ES-I3 (cell line): ENCODE results near the gene C3orf52.

Experiments used
- H3K36me3 ChIP-seq: 2 replicates; pipeline ENCODE4 v1.6.1; 2013; ENCODE audit warnings: mild to moderate bottlenecking, low read length, control low read depth, moderate library complexity; ENCODE audit not compliant: insufficient read depth
- H3K4me1 ChIP-seq: 2 replicates; pipeline ENCODE4 v1.6.1; 2013; ENCODE audit warnings: mild to moderate bottlenecking, control low read depth, low read length; ENCODE audit not compliant: insufficient read depth
- H3K9ac ChIP-seq: 2 replicates; pipeline ENCODE4 v1.6.1; 2013; ENCODE audit warnings: low read depth, mild to moderate bottlenecking, low read length, moderate library complexity
- H3K9me3 ChIP-seq: 2 replicates; pipeline ENCODE4 v1.6.1; 2013; ENCODE audit warnings: mild to moderate bottlenecking, low read length, moderate library complexity; ENCODE audit not compliant: control insufficient read depth, insufficient read depth

The C3orf52 gene

DNA sequence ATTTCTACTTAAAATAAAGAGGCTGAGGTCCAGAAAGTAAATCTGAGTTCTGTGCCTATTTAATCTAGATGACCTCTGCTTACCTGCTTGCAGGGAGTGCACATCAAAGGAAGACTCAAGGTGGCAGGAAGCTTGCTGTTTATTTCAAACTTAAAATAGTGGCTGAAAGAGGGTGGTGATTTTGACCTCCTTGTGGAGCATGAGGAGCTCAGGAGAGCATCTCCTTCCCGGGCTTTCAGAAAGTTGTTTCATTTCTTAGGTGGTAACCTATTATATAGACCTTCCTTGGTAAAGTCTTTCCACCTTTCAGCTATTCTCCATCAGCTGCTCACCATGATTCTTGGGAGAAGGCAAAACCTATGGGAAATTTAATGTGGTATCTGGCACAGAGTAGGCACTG lies 46.4 kb downstream of the C3orf52 start:
- Histone ChIP-seq H3K9ac (no peak overlapping the region), H3K4me1 (peaks cover 37% of the 10 kb centered on the region), H3K36me3 (no peaks in the 10 kb centered on the region), H3K9me3 (no peaks in the 10 kb centered on the region)

DNA sequence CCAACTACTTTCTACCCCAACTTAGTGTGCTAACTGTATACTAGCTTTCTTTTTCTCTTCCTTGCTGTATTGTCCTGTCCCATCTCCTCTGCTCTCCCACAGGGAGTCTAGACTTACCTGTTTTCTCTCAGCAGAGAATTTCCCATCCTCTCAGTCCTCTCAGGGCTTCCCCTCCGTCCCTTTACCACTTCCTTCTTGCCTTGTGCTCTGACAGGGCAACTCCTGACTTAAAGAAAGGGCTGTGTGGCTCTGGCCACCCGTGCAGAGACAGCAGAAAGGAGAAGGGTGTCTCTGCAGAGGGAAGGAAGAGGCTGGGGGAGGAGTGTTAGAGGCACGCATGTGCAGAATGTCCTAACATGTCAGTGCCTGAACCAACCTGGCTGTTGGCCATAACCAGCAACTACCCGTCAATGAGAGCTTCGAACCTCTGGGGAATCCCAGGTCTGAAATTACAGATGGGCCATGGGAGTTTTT lies 46.8 kb downstream of the C3orf52 start, which contains the start of gene GCSAM:
TSS of gene GCSAM (minus strand) at position 274 of the 474 bp plus-strand sequence. CDS start at position 146, 128 bp downstream.
- no peaks in the 10 kb centered on the region for H3K36me3 ChIP-seq
- no peak within 1 kb of the TSS for H3K9ac ChIP-seq
- no peaks in the 10 kb centered on the region for H3K9me3 ChIP-seq
- H3K4me1 ChIP-seq: peaks cover 37% of the 10 kb centered on the region

DNA sequence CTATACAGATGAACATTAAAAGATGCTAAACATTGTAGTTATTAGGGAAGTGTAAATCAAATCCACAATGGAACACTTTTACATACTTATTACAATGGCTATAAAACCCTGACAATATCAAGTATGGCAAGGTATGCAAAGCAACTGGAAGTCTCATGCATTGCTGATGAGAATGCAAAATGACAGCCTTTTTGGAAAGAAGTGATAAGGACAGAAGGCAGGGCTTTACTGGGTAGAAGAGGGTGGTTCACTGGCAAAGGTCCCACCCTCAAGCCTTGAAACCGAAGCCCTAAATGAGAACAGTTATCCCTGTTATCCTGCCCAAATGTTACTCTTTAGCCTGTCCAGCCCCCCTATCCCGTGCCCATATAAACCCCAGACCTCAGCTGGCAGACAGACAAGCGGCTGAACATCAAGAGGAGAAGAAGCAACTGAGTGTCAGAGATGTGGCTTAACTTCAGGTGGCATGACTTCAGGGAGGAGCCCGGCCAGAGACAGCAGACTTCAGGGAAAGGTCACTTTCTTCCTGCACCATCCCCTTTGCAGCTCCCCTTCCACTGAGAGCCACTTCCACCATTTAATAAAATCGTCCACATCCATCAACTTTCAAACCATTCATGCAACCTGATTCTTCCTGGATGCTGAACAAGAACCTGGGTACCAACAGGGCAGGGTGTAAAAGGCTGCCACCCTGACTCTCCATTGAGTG lies 47.6 kb downstream of the C3orf52 start:
- Histone ChIP-seq H3K9me3 (no peaks in the 10 kb centered on the region), H3K4me1 (peaks cover 37% of the 10 kb centered on the region), H3K9ac (no peak overlapping the region), H3K36me3 (no peaks in the 10 kb centered on the region)

DNA sequence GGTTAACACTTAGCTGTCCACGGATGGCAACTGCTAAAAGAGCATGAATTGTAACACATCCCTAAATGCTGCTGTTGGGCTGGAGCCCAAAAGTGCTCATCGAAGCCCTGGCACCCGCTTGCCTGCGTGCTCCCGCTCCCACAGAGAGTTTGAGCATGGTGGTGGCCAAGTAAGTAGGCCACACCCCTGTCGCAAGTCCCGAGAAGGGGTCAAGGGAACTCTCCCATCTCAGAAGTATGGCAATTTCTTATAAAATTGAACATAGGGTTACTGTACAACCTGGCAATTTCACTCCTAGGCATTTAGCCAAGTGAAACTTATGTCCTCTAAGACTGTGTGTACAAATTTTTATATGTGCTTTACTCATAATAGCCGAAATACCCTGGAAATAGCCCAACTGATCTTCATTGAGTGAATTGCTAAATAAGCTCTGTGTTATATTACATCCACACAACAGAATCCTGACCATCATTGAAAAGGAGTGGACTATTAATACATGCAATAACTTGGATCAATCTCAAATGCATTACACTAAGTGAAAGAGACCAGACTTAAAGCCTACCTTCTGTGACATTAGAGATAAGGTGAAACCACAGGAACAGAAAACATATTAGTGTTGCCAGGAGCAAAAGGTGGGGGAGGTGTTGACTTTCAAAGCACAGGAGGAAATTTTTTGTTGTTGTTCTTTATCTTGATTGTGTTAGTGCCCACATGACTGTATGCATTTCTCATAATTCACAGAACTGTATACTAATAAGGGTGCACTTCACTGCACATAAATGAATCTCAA lies 48.3 kb downstream of the C3orf52 start:
- Histone ChIP-seq H3K4me1 (peaks cover 30% of the 10 kb centered on the region), H3K36me3 (no peaks in the 10 kb centered on the region), H3K9ac (no peak overlapping the region), H3K9me3 (no peaks in the 10 kb centered on the region)

DNA sequence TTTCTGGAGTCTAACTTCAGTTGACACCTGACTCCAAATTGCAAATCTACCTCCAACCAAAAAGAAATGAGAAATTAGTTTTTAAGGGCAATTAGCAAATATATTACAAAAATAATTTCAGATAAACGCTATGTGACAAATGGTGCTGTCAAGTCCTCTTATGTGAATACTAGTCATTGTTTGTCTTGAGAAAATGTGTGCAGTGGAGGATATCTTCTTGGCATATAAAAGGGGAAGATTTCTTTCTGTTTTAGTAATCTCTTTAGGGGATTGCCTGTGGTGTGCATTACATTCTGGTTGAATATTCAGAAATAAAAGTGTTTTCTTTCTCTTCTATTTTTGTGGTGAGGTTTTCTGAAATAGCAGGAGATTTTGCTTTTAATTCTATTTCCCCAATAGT lies 49.9 kb downstream of the C3orf52 start:
- Histone ChIP-seq H3K36me3 (no peaks in the 10 kb centered on the region), H3K4me1 (peaks cover 23% of the 10 kb centered on the region; the same call in 1 of the 2 replicates), H3K9ac (no peak overlapping the region), H3K9me3 (no peaks in the 10 kb centered on the region)

DNA sequence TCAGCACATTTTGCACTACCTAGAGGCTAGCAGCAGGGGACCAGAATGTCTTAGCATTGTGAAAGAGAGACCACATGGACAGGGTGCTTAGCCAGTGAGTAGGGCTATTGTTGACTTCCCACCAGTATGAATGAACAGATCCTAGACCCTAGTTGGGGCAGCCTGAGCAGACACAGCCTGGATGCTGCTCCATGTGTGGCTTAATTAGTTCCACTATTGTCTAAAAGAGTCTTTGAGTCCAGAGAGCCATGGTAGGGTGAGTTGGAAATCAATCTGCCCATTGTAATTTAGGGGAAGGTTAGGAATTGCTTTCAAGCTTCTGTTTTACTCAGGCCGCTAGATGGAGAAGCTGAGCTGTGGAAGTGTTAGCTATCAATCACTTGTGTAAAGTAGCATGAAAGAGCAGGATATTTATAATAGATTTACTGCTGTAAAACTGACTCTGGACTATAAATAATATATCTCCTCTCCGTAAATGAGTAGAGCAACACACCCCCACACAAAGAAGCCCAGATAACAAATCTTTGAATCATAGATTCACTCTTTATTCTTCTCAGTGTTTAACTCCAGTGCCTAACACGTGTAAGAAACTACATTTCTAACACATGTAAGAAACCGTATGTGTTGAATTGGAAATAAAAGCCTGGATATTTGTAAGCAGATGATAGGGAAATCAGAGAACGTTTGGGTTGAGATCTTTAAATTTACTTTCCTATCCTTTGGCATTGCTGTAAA lies 50.9 kb downstream of the C3orf52 start:
- no peaks in the 10 kb centered on the region for H3K36me3 ChIP-seq
- H3K4me1 ChIP-seq: peaks cover 23% of the 10 kb centered on the region; the same call in 1 of the 2 replicates
- no peak overlapping the region for H3K9ac ChIP-seq

DNA sequence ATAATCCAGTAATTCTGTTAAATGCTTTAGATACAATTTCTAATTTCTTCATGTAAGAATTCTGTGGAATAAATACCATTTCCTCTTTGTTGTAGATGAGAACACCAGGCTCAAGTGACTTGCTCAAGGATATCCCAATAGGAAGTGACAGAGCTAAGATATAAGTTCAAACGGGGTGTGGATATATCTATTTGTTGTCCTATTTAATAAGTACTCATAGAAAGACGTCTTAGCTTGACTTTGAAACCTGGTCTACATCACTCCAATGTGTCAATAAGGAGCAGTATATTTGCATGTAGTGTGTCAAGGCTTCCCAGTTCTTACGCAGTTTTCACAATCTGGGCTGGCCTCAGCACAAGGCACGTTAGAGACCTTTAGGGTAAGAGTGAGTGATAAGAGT lies 51.6 kb downstream of the C3orf52 start:
- no peak overlapping the region for H3K9ac ChIP-seq
- no peaks in the 10 kb centered on the region for H3K9me3 ChIP-seq
- H3K4me1 ChIP-seq: peaks cover 23% of the 10 kb centered on the region; the same call in 1 of the 2 replicates
- no peaks in the 10 kb centered on the region for H3K36me3 ChIP-seq

More for the DNA sequence above, 50.9 kb downstream of the C3orf52 start:
- no peaks in the 10 kb centered on the region for H3K9me3 ChIP-seq

DNA sequence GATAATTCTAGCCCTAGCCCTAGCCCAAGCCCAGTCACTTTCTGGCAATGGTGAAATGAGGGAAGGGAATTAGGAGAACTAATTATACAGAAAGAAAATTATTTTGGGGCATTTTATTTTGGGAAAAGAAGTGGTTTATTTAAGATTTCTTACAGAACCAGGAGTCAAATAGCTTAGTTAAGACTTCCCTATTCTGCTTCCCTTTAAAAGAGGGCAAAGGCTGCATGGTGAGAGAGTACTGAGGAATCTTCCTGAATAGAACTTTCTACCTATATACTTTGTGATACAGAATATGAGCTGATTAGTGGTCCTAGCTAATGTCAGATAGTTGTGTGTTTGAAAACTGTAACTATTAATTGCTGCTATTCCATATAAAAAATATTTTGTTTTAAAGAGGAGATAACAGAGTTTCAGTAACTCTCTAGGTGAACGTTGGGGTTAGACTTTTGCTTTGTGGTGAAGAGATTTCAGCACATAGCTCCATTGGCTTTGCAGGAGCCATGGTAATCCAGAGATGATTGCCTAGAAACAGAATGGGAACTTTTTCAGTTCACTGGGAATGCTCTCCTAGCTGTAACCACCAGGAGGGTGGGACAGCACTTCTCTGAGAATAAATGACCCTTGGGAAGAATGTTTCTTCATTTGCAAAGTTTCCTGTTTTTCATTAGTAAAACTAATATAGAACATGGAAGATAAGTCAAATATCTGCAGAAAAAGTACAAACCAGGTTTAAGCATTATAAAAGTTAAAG lies 52.2 kb downstream of the C3orf52 start:
- Histone ChIP-seq H3K4me1 (peaks cover 23% of the 10 kb centered on the region; the same call in 1 of the 2 replicates), H3K9ac (no peak overlapping the region)

DNA sequence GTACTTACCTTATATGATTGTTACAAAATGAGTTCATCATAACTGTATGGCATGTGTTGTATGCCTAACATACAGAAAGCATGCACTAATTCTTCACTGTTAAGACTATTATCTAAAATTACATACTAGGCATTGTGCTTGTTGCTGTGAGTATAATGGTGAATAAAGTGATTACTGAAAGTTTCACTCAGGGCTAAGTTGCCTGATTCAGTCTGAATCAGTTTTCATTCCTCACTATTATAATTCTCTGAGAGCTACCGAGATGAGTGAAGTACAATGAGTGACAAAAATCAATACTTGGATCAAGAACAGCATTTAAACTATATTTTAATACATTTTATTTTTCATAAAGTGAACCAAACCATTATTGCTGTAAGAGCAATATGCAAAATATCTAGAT lies 54.4 kb downstream of the C3orf52 start:
- H3K4me1 ChIP-seq: peaks cover 23% of the 10 kb centered on the region; the same call in 1 of the 2 replicates
- no peaks in the 10 kb centered on the region for H3K9me3 ChIP-seq
- no peak overlapping the region for H3K9ac ChIP-seq
- H3K36me3 ChIP-seq: no peaks in the 10 kb centered on the region

More for the DNA sequence above, 52.2 kb downstream of the C3orf52 start:
- Histone ChIP-seq H3K36me3 (no peaks in the 10 kb centered on the region), H3K9me3 (no peaks in the 10 kb centered on the region)

DNA sequence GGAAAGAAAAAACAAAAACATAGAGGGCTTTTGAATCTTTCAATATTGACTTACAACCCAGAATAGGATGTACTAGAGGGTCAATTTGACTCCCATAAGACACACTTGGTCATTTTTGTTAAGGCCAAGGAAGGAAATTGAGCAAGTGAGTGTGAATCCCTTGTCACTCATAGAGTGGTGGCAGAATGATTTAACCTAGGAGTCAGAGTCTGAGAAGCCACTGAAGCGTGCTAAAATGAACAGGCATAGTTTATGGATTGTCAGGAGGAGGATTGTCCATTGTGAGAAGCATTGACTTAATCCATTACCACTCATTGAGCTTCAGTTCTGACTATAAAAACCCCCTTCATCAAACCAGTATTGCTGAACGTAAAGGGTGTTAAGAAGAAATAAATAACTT lies 55.1 kb downstream of the C3orf52 start:
- no peak overlapping the region for H3K9ac ChIP-seq
- H3K4me1 ChIP-seq: peaks cover 23% of the 10 kb centered on the region; the same call in 1 of the 2 replicates
- H3K9me3 ChIP-seq: no peaks in the 10 kb centered on the region
- no peaks in the 10 kb centered on the region for H3K36me3 ChIP-seq

DNA sequence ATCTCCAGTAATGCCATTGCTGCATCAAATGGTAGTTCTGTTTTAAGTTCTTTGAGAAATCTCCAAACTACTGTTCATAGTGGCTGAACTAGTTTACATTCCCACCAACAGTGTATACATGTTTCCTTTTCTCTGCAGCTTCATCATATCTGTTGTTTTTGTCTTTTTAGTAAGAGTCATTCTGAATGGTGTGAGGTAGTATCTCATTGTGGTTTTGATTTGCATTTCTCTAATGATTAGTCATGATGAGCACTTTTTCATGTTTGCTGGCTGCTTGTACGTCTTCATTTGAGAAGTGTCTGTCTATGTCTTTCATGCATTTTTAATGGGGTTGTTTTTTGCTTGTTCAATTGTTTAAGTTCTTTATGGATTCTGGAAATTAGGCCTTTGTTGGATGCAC lies 57.1 kb downstream of the C3orf52 start:
- H3K9ac ChIP-seq: no peak overlapping the region
- no peaks in the 10 kb centered on the region for H3K36me3 ChIP-seq
- H3K9me3 ChIP-seq: 0 out of 2 replicates have a peak, but pooled peaks cover 6% of the 10 kb centered on the region
- H3K4me1 ChIP-seq: peaks cover 5% of the 10 kb centered on the region; the same call in 1 of the 2 replicates

DNA sequence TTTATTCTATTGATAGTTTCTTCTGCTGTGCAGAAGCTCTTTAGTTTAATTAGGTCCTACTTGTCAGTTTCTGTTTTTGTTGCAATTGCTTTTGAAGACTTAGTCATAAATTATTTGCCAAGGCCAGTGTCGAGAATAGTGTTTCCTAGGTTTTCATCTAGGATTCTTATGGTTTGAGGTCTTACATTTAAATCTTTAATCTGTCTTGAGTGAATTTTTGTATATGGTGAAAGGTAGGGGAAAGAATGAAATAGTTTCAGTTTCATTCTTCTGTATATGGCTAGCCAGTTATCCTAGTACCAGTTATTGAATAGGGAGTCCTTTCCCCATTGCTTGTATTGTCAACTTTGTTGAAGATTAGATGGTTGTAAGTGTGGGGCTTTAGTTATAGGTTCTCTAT lies 57.5 kb downstream of the C3orf52 start:
- Histone ChIP-seq H3K9me3 (0 out of 2 replicates have a peak, but pooled peaks cover 6% of the 10 kb centered on the region), H3K36me3 (no peaks in the 10 kb centered on the region), H3K4me1 (peaks cover under 1% of the 10 kb centered on the region; the same call in 1 of the 2 replicates), H3K9ac (no peak overlapping the region)

DNA sequence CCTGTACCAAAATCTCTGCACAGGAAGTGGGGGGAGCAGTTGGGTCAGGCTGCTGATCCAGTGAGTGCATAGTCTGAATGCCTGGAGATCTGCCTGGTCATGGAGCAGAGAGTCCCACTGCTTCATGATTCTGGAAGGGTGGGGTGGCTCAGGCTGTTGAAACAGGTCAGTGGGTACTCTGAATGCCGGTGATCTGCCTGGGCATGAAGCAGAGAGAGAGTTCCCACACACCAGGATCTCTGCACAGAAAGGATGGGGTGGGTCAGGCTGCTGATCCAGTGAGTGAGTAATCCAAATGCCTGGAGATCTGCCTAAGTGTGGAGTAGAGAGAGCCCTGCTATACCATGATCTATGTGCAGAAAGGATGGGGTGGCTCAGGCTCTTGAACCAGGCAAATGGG lies 62.9 kb downstream of the C3orf52 start:
- no peaks in the 10 kb centered on the region for H3K36me3 ChIP-seq
- H3K9me3 ChIP-seq: peaks cover 6% of the 10 kb centered on the region
- no peaks in the 10 kb centered on the region for H3K4me1 ChIP-seq
- no peak overlapping the region for H3K9ac ChIP-seq
